WTC11 (cell line): ENCODE measurements around the gene CXCL8. TPM values are rescaled to one million over a fixed set of nuclear protein-coding genes. Genes with fewer than 3 reads are reported as not detected.

Source experiments
- ATAC-seq: fragments of 200-7000 bp; cut with Tn5 transposase; 2 replicates; pipeline ENCODE4 v1.10.0; 2021; ENCODE audit warnings: mild to moderate bottlenecking, moderate library complexity
- CTCF ChIA-PET: fragments of 300-600 bp; sonication (Branson Sonifier 250); formaldehyde crosslinking; loops from one replicate; lab custom pipeline; 2021; ENCODE audit warnings: antibody characterized with exemption; lab: Charles Lee
- POLR2A ChIA-PET: fragments of 350-600 bp; sonication (Branson Sonifier 250); formaldehyde crosslinking; loops from one replicate; lab custom pipeline; 2021; ENCODE audit warnings: antibody characterized with exemption; lab: Charles Lee
- DNase-seq: peaks from one replicate; pipeline ENCODE4 v3.0.0; 2021; ENCODE audit warnings: low spot score
- H3K27ac Mint-ChIP-seq: 2 replicates; pipeline ENCODE4 v1.8.0; 2021; ENCODE audit warnings: mixed read lengths
- H3K27me3 Mint-ChIP-seq: 2 replicates; pipeline ENCODE4 v1.8.0; 2021; ENCODE audit warnings: low read depth, mild to moderate bottlenecking, moderate library complexity, mixed read lengths
- H3K36me3 Mint-ChIP-seq: 2 replicates; pipeline ENCODE4 v1.8.0; 2021; ENCODE audit warnings: mixed read lengths
- H3K4me1 Mint-ChIP-seq: 2 replicates; pipeline ENCODE4 v1.8.0; 2022; ENCODE audit warnings: mixed read lengths
- H3K4me3 Mint-ChIP-seq: 2 replicates; pipeline ENCODE4 v1.8.0; 2021; ENCODE audit warnings: mild to moderate bottlenecking, moderate library complexity, mixed read lengths
- H3K9me3 Mint-ChIP-seq: 2 replicates; pipeline ENCODE4 v1.8.0; 2021; ENCODE audit warnings: mixed read lengths
- CBFB ChIP-seq: sonication (generic); formaldehyde crosslinking; IDR thresholded peaks from 2 replicates; pipeline ENCODE4 v1.8.1; 2022; ENCODE audit warnings: mild to moderate bottlenecking, low read depth, missing genetic modification reagents
- CREB1 ChIP-seq: sonication (generic); formaldehyde crosslinking; IDR thresholded peaks from 2 replicates; pipeline ENCODE4 v1.8.0; 2023; ENCODE audit warnings: mild to moderate bottlenecking, missing genetic modification reagents
- CREM ChIP-seq: sonication (generic); formaldehyde crosslinking; IDR thresholded peaks from 2 replicates; pipeline ENCODE4 v1.8.1; 2022; ENCODE audit warnings: mild to moderate bottlenecking, missing genetic modification reagents, moderate library complexity
- EMX1 ChIP-seq: fragments of 250-450 bp; sonication (Bioruptor Pico); IDR thresholded peaks from 2 replicates; pipeline ENCODE4 v1.8.0; 2021; ENCODE audit warnings: mild to moderate bottlenecking
- FOXJ3 ChIP-seq: sonication (generic); formaldehyde crosslinking; IDR thresholded peaks from 2 replicates; pipeline ENCODE4 v1.9.0; 2021; ENCODE audit warnings: missing genetic modification reagents, mild to moderate bottlenecking, borderline replicate concordance
- FOXP1 ChIP-seq: sonication (generic); formaldehyde crosslinking; IDR thresholded peaks from 2 replicates; pipeline ENCODE4 v1.8.0; 2022; ENCODE audit warnings: missing genetic modification reagents, mild to moderate bottlenecking, moderate library complexity, borderline replicate concordance
- JUN ChIP-seq: sonication (generic); formaldehyde crosslinking; IDR thresholded peaks from 2 replicates; pipeline ENCODE4 v1.8.0; 2023; ENCODE audit warnings: mild to moderate bottlenecking, missing genetic modification reagents
- MYBL2 ChIP-seq: sonication (generic); formaldehyde crosslinking; IDR thresholded peaks from 2 replicates; pipeline ENCODE4 v1.8.1; 2023; ENCODE audit warnings: mild to moderate bottlenecking, moderate library complexity, missing genetic modification reagents
- OVOL2 ChIP-seq: fragments of 250-450 bp; sonication (Bioruptor Pico); IDR thresholded peaks from 2 replicates; pipeline ENCODE4 v1.9.0; 2021; ENCODE audit warnings: mild to moderate bottlenecking, borderline replicate concordance
- PRRX2 ChIP-seq: fragments of 250-450 bp; sonication (Bioruptor Pico); IDR thresholded peaks from 2 replicates; pipeline ENCODE4 v1.8.0; 2021; ENCODE audit warnings: mild to moderate bottlenecking
- RELA ChIP-seq: sonication (generic); formaldehyde crosslinking; IDR thresholded peaks from 2 replicates; pipeline ENCODE4 v1.8.1; 2022; ENCODE audit warnings: missing genetic modification reagents, mild to moderate bottlenecking, borderline replicate concordance
- TCF7 ChIP-seq: sonication (generic); formaldehyde crosslinking; IDR thresholded peaks from 2 replicates; pipeline ENCODE4 v1.8.0; 2022; ENCODE audit warnings: mild to moderate bottlenecking, low read depth, missing genetic modification reagents, moderate library complexity
- TEAD4 ChIP-seq: sonication (generic); formaldehyde crosslinking; IDR thresholded peaks from 2 replicates; pipeline ENCODE4 v1.8.0; 2022; ENCODE audit warnings: mild to moderate bottlenecking, missing genetic modification reagents
- ZNF317 ChIP-seq: sonication (generic); formaldehyde crosslinking; IDR thresholded peaks from 2 replicates; pipeline ENCODE4 v1.8.1; 2023; ENCODE audit warnings: low read depth, mild to moderate bottlenecking, moderate library complexity, missing genetic modification reagents, borderline replicate concordance
- ZNF423 ChIP-seq: fragments of 250-450 bp; sonication (Bioruptor Pico); IDR thresholded peaks from 2 replicates; pipeline ENCODE4 v2.1.2; 2022; ENCODE audit warnings: mild to moderate bottlenecking, moderate library complexity
- total RNA-seq: library from RNA; stranded (reverse); gene quantifications from 3 replicates; pipeline ENCODE4 v1.2.3, GENCODE V29; 2021
- TF ChIP-seq, protein P1 (sequence below): sonication (generic); formaldehyde crosslinking; IDR thresholded peaks from 2 replicates; pipeline ENCODE4 v1.8.0; 2022; ENCODE audit warnings: mild to moderate bottlenecking, missing genetic modification reagents
- TF ChIP-seq, protein P2 (sequence below): sonication (generic); formaldehyde crosslinking; IDR thresholded peaks from 2 replicates; pipeline ENCODE4 v1.8.1; 2022; ENCODE audit warnings: mild to moderate bottlenecking, moderate library complexity, missing genetic modification reagents
- TF ChIP-seq, protein P3 (sequence below): sonication (generic); formaldehyde crosslinking; IDR thresholded peaks from 2 replicates; pipeline ENCODE4 v1.8.0; 2022; ENCODE audit warnings: mild to moderate bottlenecking, missing genetic modification reagents
- TF ChIP-seq, protein P4 (sequence below): fragments of 250-450 bp; sonication (Bioruptor Pico); conservative IDR thresholded peaks from 2 replicates; pipeline ENCODE4 v1.9.0; 2021; ENCODE audit warnings: mild to moderate bottlenecking
- TF ChIP-seq, protein P5 (sequence below): sonication (generic); formaldehyde crosslinking; IDR thresholded peaks from 2 replicates; pipeline ENCODE4 v1.8.1; 2023; ENCODE audit warnings: mild to moderate bottlenecking, missing genetic modification reagents
- TF ChIP-seq, protein P6 (sequence below): fragments of 250-450 bp; sonication (Bioruptor Pico); IDR thresholded peaks from 2 replicates; pipeline ENCODE4 v1.9.0; 2021; ENCODE audit warnings: mild to moderate bottlenecking
- TF ChIP-seq, protein P7 (sequence below): sonication (generic); formaldehyde crosslinking; IDR thresholded peaks from 2 replicates; pipeline ENCODE4 v1.8.1; 2023; ENCODE audit warnings: mild to moderate bottlenecking, missing genetic modification reagents, moderate library complexity
- TF ChIP-seq, protein P8 (sequence below): sonication (generic); formaldehyde crosslinking; IDR thresholded peaks from 2 replicates; pipeline ENCODE4 v1.8.1; 2022; ENCODE audit warnings: missing genetic modification reagents, borderline replicate concordance

Gene CXCL8
- total RNA-seq, 1 experiment from 2014 or later: not detected

DNA sequence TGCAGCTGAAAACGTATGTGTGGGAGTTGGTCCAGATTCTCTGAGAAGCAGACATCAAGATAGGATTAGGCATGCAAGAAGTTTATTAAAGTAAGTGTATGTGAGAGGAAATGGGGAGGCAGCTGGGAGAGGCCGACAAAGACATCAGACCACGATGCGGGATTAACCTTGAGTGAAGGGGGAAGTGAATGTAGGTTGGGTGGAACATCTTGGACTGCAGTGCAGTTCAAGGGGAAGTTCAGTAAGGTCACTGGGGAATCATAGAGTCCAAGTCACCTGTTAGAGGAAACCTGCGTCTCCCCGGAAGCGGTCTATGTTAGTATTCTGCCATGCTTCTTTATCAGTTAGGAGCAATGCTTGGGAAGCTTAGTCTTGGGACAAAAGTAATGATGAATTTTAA lies 22.0 kb downstream of the CXCL8 start (continued):
- TF ChIP-seq, protein P1, sequence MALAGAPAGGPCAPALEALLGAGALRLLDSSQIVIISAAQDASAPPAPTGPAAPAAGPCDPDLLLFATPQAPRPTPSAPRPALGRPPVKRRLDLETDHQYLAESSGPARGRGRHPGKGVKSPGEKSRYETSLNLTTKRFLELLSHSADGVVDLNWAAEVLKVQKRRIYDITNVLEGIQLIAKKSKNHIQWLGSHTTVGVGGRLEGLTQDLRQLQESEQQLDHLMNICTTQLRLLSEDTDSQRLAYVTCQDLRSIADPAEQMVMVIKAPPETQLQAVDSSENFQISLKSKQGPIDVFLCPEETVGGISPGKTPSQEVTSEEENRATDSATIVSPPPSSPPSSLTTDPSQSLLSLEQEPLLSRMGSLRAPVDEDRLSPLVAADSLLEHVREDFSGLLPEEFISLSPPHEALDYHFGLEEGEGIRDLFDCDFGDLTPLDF (CRISPR knock-in tag): no peak

DNA sequence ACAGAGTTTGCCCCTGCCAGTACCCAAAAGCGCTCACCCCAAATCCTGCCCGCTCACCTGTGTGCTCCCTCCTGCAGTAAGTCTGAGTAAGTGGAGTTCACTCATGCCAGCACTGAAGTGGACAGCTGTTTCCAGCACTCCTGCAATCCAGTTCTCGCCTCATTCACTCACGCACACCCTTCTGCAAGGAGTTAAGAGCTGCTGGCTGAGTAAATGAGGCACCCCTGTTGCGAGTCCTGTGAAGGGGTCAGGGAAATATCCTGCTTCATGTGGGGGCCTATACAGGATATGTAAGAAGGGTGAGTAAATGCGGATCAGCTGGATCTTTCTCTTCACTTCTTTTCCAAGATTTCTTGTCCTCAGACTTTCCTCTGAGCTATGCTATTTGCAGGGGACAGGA lies 23.5 kb downstream of the CXCL8 start:
- Mint-ChIP-seq H3K27me3 (no peaks in the 10 kb centered on the region), H3K27ac (no peak overlapping the region), H3K9me3 (peaks cover 6% of the 10 kb centered on the region; the same call in 1 of the 2 replicates), H3K4me1 (no peaks in the 10 kb centered on the region), H3K4me3 (no peak overlapping the region), H3K36me3 (no peaks in the 10 kb centered on the region)
- TF ChIP-seq JUN (CRISPR knock-in tag) (no peak), CREM (CRISPR knock-in tag) (no peak), CREB1 (CRISPR knock-in tag) (no peak), PRRX2 (no peak), RELA (CRISPR knock-in tag) (no peak), ZNF317 (CRISPR knock-in tag) (no peak), MYBL2 (CRISPR knock-in tag) (no peak), FOXP1 (CRISPR knock-in tag) (no peak), ZNF423 (no peak)
- TF ChIP-seq, protein P2, sequence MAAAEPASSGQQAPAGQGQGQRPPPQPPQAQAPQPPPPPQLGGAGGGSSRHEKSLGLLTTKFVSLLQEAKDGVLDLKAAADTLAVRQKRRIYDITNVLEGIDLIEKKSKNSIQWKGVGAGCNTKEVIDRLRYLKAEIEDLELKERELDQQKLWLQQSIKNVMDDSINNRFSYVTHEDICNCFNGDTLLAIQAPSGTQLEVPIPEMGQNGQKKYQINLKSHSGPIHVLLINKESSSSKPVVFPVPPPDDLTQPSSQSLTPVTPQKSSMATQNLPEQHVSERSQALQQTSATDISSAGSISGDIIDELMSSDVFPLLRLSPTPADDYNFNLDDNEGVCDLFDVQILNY (CRISPR knock-in tag): no peak
- TF ChIP-seq, protein P3, sequence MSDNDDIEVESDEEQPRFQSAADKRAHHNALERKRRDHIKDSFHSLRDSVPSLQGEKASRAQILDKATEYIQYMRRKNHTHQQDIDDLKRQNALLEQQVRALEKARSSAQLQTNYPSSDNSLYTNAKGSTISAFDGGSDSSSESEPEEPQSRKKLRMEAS (CRISPR knock-in tag): no peak
- TF ChIP-seq, protein P4, sequence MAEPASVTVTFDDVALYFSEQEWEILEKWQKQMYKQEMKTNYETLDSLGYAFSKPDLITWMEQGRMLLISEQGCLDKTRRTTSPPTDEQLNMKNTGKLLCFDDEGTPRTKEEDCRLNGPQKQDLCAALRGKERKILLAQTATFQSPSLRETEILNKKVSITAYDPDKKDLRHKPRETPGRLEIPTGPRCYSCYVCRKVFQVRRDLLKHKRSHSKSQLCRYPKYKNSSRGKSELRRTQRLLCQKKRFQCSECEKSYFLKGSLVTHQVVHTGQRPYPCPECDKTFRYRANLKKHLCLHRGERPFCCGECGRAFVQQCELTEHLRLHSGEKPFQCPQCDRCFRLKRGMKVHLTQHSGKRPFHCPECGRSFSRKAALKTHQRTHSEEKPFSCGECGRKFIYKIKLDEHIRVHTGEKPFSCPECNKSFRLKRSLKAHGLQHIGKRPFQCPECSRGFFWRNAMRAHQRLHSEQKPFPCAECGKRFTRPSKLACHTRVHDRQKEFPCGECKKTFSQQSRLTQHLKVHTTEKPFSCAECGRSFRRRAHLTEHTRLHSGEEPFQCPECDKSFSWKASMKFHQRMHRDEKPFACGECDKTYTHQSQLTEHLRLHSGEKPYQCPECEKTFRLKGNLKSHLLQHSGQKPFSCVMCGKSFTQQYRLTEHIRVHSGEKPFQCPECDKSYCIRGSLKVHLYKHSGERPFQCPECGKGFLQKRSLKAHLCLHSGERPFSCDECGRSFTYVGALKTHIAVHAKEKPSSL (CRISPR knock-in tag): no peak
- TF ChIP-seq, protein P5, sequence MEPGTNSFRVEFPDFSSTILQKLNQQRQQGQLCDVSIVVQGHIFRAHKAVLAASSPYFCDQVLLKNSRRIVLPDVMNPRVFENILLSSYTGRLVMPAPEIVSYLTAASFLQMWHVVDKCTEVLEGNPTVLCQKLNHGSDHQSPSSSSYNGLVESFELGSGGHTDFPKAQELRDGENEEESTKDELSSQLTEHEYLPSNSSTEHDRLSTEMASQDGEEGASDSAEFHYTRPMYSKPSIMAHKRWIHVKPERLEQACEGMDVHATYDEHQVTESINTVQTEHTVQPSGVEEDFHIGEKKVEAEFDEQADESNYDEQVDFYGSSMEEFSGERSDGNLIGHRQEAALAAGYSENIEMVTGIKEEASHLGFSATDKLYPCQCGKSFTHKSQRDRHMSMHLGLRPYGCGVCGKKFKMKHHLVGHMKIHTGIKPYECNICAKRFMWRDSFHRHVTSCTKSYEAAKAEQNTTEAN: no peak
- ChIA-PET CTCF (no interaction called here), POLR2A (no interaction called here)
- DNase-seq (no peak), ATAC-seq (no peak)

DNA sequence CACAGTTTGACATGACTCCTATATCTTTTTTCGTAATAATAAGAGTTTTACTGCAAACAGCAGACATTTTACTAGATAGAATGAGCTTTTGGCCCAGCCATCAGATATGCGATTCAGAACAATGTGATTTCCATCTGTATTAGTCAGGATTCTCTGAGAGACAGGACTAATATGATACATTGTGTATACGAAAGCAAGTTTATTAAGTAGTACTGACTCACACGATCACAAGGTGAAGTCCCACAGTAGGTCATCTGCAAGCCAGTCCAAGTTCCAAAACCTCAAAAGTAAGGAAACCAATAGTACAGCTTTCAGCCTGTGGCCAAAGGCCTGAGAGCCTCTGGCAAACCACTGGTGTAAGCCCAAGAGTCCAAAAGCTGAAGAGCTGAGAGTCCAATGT lies 24.1 kb downstream of the CXCL8 start:
- Mint-ChIP-seq H3K27me3 (no peaks in the 10 kb centered on the region; the same call in 1 of the 2 replicates), H3K4me3 (no peak overlapping the region), H3K27ac (no peak overlapping the region), H3K9me3 (peaks cover 6% of the 10 kb centered on the region; the same call in 1 of the 2 replicates), H3K4me1 (no peaks in the 10 kb centered on the region), H3K36me3 (no peaks in the 10 kb centered on the region)
- CTCF ChIA-PET: no interaction called here
- POLR2A ChIA-PET: no interaction called here
- TF ChIP-seq TCF7 (CRISPR knock-in tag): no peak
- no peak for TF ChIP-seq TEAD4
- TF ChIP-seq EMX1 (CRISPR knock-in tag): no peak
- TF ChIP-seq, protein P6, sequence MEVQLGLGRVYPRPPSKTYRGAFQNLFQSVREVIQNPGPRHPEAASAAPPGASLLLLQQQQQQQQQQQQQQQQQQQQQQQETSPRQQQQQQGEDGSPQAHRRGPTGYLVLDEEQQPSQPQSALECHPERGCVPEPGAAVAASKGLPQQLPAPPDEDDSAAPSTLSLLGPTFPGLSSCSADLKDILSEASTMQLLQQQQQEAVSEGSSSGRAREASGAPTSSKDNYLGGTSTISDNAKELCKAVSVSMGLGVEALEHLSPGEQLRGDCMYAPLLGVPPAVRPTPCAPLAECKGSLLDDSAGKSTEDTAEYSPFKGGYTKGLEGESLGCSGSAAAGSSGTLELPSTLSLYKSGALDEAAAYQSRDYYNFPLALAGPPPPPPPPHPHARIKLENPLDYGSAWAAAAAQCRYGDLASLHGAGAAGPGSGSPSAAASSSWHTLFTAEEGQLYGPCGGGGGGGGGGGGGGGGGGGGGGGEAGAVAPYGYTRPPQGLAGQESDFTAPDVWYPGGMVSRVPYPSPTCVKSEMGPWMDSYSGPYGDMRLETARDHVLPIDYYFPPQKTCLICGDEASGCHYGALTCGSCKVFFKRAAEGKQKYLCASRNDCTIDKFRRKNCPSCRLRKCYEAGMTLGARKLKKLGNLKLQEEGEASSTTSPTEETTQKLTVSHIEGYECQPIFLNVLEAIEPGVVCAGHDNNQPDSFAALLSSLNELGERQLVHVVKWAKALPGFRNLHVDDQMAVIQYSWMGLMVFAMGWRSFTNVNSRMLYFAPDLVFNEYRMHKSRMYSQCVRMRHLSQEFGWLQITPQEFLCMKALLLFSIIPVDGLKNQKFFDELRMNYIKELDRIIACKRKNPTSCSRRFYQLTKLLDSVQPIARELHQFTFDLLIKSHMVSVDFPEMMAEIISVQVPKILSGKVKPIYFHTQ (CRISPR knock-in tag): no peak
- TF ChIP-seq OVOL2 (CRISPR knock-in tag): no peak
- no peak for TF ChIP-seq CREM (CRISPR knock-in tag)
- TF ChIP-seq, protein P7, sequence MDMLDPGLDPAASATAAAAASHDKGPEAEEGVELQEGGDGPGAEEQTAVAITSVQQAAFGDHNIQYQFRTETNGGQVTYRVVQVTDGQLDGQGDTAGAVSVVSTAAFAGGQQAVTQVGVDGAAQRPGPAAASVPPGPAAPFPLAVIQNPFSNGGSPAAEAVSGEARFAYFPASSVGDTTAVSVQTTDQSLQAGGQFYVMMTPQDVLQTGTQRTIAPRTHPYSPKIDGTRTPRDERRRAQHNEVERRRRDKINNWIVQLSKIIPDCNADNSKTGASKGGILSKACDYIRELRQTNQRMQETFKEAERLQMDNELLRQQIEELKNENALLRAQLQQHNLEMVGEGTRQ (CRISPR knock-in tag): no peak
- TF ChIP-seq, protein P8, sequence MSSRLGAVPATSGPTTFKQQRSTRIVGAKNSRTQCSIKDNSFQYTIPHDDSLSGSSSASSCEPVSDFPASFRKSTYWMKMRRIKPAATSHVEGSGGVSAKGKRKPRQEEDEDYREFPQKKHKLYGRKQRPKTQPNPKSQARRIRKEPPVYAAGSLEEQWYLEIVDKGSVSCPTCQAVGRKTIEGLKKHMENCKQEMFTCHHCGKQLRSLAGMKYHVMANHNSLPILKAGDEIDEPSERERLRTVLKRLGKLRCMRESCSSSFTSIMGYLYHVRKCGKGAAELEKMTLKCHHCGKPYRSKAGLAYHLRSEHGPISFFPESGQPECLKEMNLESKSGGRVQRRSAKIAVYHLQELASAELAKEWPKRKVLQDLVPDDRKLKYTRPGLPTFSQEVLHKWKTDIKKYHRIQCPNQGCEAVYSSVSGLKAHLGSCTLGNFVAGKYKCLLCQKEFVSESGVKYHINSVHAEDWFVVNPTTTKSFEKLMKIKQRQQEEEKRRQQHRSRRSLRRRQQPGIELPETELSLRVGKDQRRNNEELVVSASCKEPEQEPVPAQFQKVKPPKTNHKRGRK (CRISPR knock-in tag): no peak
- TF ChIP-seq, protein P3 (CRISPR knock-in tag): no peak
- no peak for TF ChIP-seq FOXJ3 (CRISPR knock-in tag)
- no peak for TF ChIP-seq CBFB (CRISPR knock-in tag)
- no peak for TF ChIP-seq FOXP1 (CRISPR knock-in tag)
- no peak for ATAC-seq
- DNase-seq: no peak
